SH-SY5Y (cell line): ENCODE measurements around the gene OR5K2.

Experiments used
- GATA2 ChIP-seq: IDR thresholded peaks from 2 replicates; pipeline ENCODE4 v1.6.1; 2011; ENCODE audit warnings: mild to moderate bottlenecking, low read depth, low read length
- GATA3 ChIP-seq: IDR thresholded peaks from 2 replicates; pipeline ENCODE4 v1.6.1; 2011; ENCODE audit warnings: low read depth, mild to moderate bottlenecking, low read length, moderate library complexity

OR5K2 gene

DNA sequence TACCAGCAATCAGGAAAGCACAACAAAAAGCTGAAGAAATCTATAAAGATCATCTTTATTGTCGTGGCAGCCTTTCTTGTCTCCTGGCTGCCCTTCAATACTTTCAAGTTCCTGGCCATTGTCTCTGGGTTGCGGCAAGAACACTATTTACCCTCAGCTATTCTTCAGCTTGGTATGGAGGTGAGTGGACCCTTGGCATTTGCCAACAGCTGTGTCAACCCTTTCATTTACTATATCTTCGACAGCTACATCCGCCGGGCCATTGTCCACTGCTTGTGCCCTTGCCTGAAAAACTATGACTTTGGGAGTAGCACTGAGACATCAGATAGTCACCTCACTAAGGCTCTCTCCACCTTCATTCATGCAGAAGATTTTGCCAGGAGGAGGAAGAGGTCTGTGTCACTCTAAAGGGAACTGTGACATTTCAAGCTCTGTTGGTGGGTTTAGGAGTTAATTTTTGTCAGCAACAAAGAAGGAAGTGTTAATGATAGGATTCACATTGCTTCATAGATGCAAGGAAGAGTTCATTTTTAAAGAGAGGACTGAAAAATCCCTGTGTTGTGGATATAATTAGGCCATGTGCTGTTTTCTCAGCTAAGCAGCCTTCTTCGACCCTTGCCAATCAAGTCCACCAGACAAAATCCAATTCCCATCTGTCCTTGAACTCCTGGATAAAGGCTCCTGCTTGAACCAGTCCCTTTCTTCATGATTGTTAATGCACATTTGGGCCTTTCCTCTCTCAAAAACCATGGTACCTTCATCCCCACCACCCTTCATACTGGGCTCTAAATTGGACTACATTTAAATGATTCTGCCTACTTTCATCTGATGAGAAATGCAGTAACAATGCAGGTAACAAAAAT, 35.5 kb downstream of the OR5K2 start:
- TF ChIP-seq GATA2, result no peak
- TF ChIP-seq GATA3, result no peak

DNA sequence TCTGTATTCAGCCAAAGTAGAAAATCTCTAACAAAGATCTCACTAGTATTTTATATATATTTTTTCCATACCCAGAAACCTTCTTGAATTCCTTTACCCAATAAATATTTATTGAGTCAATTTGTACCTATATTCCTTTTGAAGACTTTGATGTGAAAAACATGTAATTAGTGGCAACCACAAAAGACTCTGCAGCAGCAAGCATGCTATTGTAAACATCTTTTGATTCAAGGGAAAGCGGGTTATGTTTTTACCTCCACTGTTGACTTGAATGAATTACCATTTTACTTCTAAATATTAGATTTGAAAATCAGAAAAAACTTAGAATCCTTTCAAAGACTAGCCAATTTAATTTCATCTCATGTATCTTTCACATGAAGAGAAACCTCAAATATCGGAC, 36.7 kb downstream of the OR5K2 start:
- no peak for TF ChIP-seq GATA2
- TF ChIP-seq GATA3, result no peak

DNA sequence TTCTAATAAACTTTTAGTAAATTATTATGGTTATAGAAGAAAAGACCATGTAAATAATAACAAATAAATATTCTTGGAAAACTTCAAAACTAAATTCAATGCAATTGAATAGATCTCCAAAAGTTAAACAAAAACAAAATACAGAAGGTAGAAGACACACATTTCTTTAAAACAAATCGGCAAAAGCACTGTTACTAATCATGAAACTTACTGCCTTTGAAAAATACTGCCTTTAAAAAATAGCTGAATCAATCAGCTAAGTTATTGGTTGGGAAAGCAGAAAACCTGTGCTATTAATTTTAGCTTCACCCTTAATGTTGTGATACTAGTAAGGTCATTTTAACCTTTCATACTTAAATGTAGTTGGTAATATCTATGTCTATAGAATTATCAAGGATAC, 37.3 kb downstream of the OR5K2 start:
- TF ChIP-seq GATA3, result no peak
- no peak for TF ChIP-seq GATA2

DNA sequence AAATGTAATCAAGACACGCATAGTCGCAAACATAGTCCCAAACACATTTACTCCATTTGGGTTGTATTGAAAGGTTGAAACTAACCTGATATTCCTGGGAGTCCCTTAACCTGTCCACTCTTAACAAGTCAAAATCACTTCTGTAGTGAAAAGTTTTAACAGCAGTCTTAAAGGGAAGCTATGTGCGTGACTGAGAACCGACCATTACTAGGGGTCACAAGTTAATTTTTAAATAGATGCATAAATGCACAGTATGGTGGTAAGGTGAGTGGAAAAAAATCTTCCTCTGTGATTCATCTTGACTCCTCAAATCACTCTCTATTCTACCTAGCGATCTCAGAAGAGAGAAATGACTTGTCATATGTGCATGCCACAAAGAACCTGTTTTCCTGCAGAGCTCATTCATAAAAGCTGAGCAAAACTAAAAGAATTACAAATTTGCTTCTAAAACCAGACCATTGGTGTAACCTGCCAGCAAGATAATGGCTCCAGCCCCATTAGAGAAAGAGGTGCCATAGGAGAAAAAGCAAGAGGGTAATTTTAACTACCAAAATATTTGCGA, 39.1 kb downstream of the OR5K2 start:
- TF ChIP-seq GATA3, result no peak
- TF ChIP-seq GATA2, result no peak

DNA sequence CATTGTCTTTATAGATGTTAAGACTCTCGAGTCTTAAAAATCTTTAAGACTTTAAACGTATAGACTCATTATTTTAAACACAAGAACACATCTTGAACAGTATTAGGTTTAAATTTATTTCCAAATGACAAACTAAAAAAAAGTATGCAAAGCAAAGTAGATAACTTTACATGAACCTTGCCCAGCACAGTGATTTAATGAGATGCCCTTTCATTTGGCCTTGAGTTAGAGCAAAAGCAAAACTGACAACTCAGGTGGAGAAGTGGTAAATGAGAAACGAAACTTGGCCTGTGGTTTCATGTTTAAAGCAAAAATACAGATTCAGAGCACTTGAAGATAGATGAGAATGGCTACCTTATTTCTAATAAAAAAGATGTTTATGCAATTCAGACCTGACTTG, 42.9 kb downstream of the OR5K2 start:
- TF ChIP-seq GATA3, result no peak
- no peak for TF ChIP-seq GATA2

DNA sequence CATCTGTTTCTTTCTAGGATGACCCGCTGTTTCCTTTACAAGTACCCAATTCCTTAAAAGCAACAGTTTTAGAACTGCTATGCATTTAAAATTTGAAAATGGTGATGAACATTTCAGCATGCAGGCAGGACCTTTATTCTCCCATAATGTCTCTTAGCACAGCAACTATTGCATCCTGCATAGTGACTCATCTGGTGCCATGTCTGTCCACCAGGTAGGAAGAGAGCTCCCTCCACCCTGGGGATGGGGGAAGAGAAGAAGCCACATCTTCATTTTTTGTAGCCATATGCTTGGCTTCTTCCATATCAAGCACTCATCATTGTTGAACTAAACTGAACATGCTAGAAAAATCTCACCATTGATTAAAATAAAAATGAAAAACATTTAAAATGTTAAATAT, 44.2 kb downstream of the OR5K2 start:
- TF ChIP-seq GATA2, result no peak
- TF ChIP-seq GATA3, result no peak

DNA sequence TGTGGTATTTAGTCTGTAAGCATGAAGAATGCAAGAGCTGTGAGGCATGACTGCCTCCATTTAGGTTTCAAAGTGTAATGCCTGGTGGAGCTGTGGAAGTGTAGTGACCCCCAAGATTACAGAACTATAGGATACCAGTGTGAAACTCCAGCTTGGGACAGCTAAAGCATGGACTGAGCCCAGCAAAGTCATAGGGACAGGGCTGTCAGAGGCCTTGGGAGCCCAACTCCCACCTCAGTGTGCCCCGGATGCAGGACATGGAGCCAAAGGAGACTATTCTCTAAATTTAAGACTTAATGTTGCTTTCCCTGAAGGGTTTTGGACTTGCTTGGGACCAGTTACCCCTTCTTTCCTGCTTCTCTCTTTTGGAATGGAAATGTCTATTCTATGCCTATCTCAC, 45.1 kb downstream of the OR5K2 start:
- TF ChIP-seq GATA2 (no peak), GATA3 (no peak)

DNA sequence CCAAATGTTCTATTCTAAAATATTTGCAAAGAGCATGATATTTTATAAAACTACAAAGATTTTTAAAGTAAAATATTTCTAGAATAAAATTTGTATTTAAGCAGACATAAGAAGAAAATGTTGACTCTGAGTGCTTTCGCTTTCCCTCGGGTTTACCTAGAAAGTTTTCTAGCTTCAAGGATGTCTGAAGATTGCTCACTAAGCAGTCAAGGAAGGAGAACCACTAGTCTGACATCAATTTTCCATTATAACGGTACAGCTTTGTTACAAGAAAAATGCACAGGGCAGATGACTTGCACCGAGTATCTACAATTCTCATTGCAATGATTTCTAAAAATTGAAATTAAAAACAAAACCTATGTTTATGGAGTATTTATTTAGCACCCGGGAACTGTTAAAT, 48.5 kb downstream of the OR5K2 start:
- no peak for TF ChIP-seq GATA2
- TF ChIP-seq GATA3, result no peak
